Stimulated activated CD4-positive, alpha-beta T cell treated with anti-CD3 and anti-CD28 coated beads, Interleukin-4, amount 100 ng/mL, for 1 hour (primary cell): ENCODE data around the gene CCDC47.
A peak's percentile ranks its signal among the peaks of the same experiment; 100 is the strongest.

ENCODE experiments used
- DNase-seq: peaks from one replicate; pipeline ENCODE4 v3.0.0-alpha.2; 2020

CCDC47 gene

GRCh38 chr17:63696381-63696961, 76.9 kb downstream of the CCDC47 start:
- peak; percentile 22 for DNase-seq

GRCh38 chr17:63695889-63696288, 77.5 kb downstream of the CCDC47 start:
- no peak for DNase-seq
